Mesendoderm (in vitro differentiated cells): Measurements from ENCODE around the gene ANKRD44.

Experiments
- DNase-seq: peaks from one replicate; pipeline ENCODE4 v3.0.0; 2013
- H2AK5ac ChIP-seq: 2 replicates; pipeline ENCODE4 v1.6.1; 2013; ENCODE audit warnings: low read length, inconsistent platforms
- H2BK120ac ChIP-seq: 2 replicates; pipeline ENCODE4 v1.6.1; 2013; ENCODE audit warnings: low read depth, mild to moderate bottlenecking, low read length, moderate library complexity, mixed read lengths
- H2BK15ac ChIP-seq: replicated peaks from 2 replicates; pipeline ENCODE4 v1.6.1; 2013; ENCODE audit warnings: low read depth, mild to moderate bottlenecking, moderate library complexity
- H2BK5ac ChIP-seq: 2 replicates; pipeline ENCODE4 v1.6.1; 2013; ENCODE audit warnings: low read length, inconsistent platforms
- H3K18ac ChIP-seq: 2 replicates; pipeline ENCODE4 v1.6.1; 2013; ENCODE audit warnings: mild to moderate bottlenecking, low read length, mixed read lengths
- H3K23ac ChIP-seq: one replicate; pipeline ENCODE4 v1.6.1; 2013; ENCODE audit warnings: low read length
- H3K27ac ChIP-seq: 2 replicates; pipeline ENCODE4 v1.5.1; 2013; ENCODE audit warnings: low read depth, mild to moderate bottlenecking, inconsistent platforms, low read length, moderate library complexity
- H3K27me3 ChIP-seq: 2 replicates; pipeline ENCODE4 v1.6.1; 2013; ENCODE audit warnings: low read length, control low read depth, mild to moderate bottlenecking, inconsistent platforms; ENCODE audit not compliant: insufficient read depth, poor library complexity
- H3K36me3 ChIP-seq: 2 replicates; pipeline ENCODE4 v1.6.1; 2013; ENCODE audit warnings: low read length, inconsistent platforms; ENCODE audit not compliant: control insufficient read depth, insufficient read depth
- H3K4ac ChIP-seq: one replicate; pipeline ENCODE4 v1.6.1; 2013; ENCODE audit warnings: low read depth, mild to moderate bottlenecking, low read length, moderate library complexity
- H3K4me1 ChIP-seq: 2 replicates; pipeline ENCODE4 v1.6.1; 2013; ENCODE audit warnings: low read depth, low read length, inconsistent platforms; ENCODE audit not compliant: control insufficient read depth
- H3K4me2 ChIP-seq: 2 replicates; pipeline ENCODE4 v1.6.1; 2013; ENCODE audit warnings: low read length
- H3K4me3 ChIP-seq: 2 replicates; pipeline ENCODE4 v1.5.1; 2013; ENCODE audit warnings: mild to moderate bottlenecking, low read length
- H3K56ac ChIP-seq: one replicate; pipeline ENCODE4 v1.6.1; 2013; ENCODE audit warnings: low read length
- H3K79me1 ChIP-seq: 2 replicates; pipeline ENCODE4 v1.6.1; 2013; ENCODE audit warnings: low read length, inconsistent platforms
- H3K79me2 ChIP-seq: 2 replicates; pipeline ENCODE4 v1.6.1; 2013; ENCODE audit warnings: mild to moderate bottlenecking, low read length; ENCODE audit not compliant: control insufficient read depth, insufficient read depth
- H3K9ac ChIP-seq: 2 replicates; pipeline ENCODE4 v1.6.1; 2013; ENCODE audit warnings: low read length, inconsistent platforms
- H4K5ac ChIP-seq: one replicate; pipeline ENCODE4 v1.6.1; 2013; ENCODE audit warnings: low read length
- H4K8ac ChIP-seq: one replicate; pipeline ENCODE4 v1.6.1; 2013; ENCODE audit warnings: low read depth, mild to moderate bottlenecking, control low read depth, low read length, moderate library complexity
- WGBS: extraction: QIAGEN DNeasy Blood & Tissue Kit; methylation state at CpG from one replicate; pipeline ENCODE4 v1.1.7; 2013; ENCODE audit warnings: low lambda C conversion rate, missing lambda C conversion rate; ENCODE audit not compliant: insufficient coverage; ENCODE audit errors: extremely low coverage; 5-methylcytosine and 5-hydroxymethylcytosine counted together

Gene ANKRD44

GRCh38 chr2:197276156-197276555, 34.4 kb downstream of the ANKRD44 start:
- no peak overlapping the region for H3K4ac ChIP-seq
- H4K5ac ChIP-seq = no peak overlapping the region
- no peaks in the 10 kb centered on the region for H3K79me1 ChIP-seq
- H3K4me1 ChIP-seq = no peaks in the 10 kb centered on the region
- no peak overlapping the region for H3K18ac ChIP-seq
- no peak overlapping the region for H3K56ac ChIP-seq
- H3K9ac ChIP-seq = no peak overlapping the region
- H2BK120ac ChIP-seq = no peak overlapping the region
- no peak overlapping the region for H2BK15ac ChIP-seq
- DNase-seq = no peak
- H2BK5ac ChIP-seq = no peak overlapping the region
- no peaks in the 10 kb centered on the region for H3K79me2 ChIP-seq
- H2AK5ac ChIP-seq = no peak overlapping the region
- no peak overlapping the region for H4K8ac ChIP-seq
- H3K36me3 ChIP-seq = no peaks in the 10 kb centered on the region
- whole genome bisulfite sequencing = no CpG with 5 or more reads among the region's 2 CpGs
- no peak overlapping the region for H3K27ac ChIP-seq
- H3K4me2 ChIP-seq = no peak overlapping the region
- no peak overlapping the region for H3K4me3 ChIP-seq
- H3K27me3 ChIP-seq = no peaks in the 10 kb centered on the region
- no peak overlapping the region for H3K23ac ChIP-seq

- Histone ChIP-seq H3K4me3 (no peak overlapping the region), H4K8ac (no peak overlapping the region), H3K4ac (no peak overlapping the region), H3K27me3 (no peaks in the 10 kb centered on the region), H3K4me1 (no peaks in the 10 kb centered on the region), H3K79me2 (no peaks in the 10 kb centered on the region), H3K56ac (no peak overlapping the region), H3K27ac (no peak overlapping the region), H3K9ac (no peak overlapping the region), H2BK15ac (no peak overlapping the region), H4K5ac (no peak overlapping the region), H3K79me1 (no peaks in the 10 kb centered on the region), H3K4me2 (no peak overlapping the region), H2BK120ac (no peak overlapping the region), H3K18ac (no peak overlapping the region), H3K36me3 (no peaks in the 10 kb centered on the region), H3K23ac (no peak overlapping the region), H2BK5ac (no peak overlapping the region), H2AK5ac (no peak overlapping the region)
- DNase-seq = no peak
- no CpG with 5 or more reads among the region's 3 CpGs for WGBS
These were observed 35.6 kb downstream of the ANKRD44 start for GRCh38 chr2:197274937-197275336.

- Histone ChIP-seq H2BK120ac (no peak overlapping the region), H3K9ac (no peak overlapping the region), H3K18ac (no peak overlapping the region), H3K4me2 (no peak overlapping the region), H4K5ac (no peak overlapping the region), H3K4me3 (no peak overlapping the region), H3K4ac (no peak overlapping the region), H3K56ac (no peak overlapping the region), H3K79me1 (no peaks in the 10 kb centered on the region), H2BK5ac (no peak overlapping the region), H3K4me1 (no peaks in the 10 kb centered on the region), H3K23ac (no peak overlapping the region), H2AK5ac (no peak overlapping the region), H3K36me3 (no peaks in the 10 kb centered on the region), H3K79me2 (no peaks in the 10 kb centered on the region), H2BK15ac (no peak overlapping the region), H3K27me3 (no peaks in the 10 kb centered on the region), H3K27ac (no peak overlapping the region), H4K8ac (no peak overlapping the region)
- no CpG with 5 or more reads among the region's 6 CpGs for WGBS
- no peak for DNase-seq
These were observed 36.2 kb downstream of the ANKRD44 start for GRCh38 chr2:197274349-197274748.

- Histone ChIP-seq H3K4me1 (no peaks in the 10 kb centered on the region), H3K79me1 (no peaks in the 10 kb centered on the region), H4K8ac (no peak overlapping the region), H3K18ac (no peak overlapping the region), H2BK5ac (no peak overlapping the region), H3K36me3 (no peaks in the 10 kb centered on the region), H3K9ac (no peak overlapping the region), H3K27ac (no peak overlapping the region), H3K4me3 (no peak overlapping the region), H3K4me2 (no peak overlapping the region), H3K27me3 (no peaks in the 10 kb centered on the region), H4K5ac (no peak overlapping the region), H3K79me2 (no peaks in the 10 kb centered on the region), H2AK5ac (no peak overlapping the region), H3K4ac (no peak overlapping the region), H3K56ac (no peak overlapping the region), H3K23ac (no peak overlapping the region), H2BK15ac (no peak overlapping the region), H2BK120ac (no peak overlapping the region)
- DNase-seq = no peak
- no CpG with 5 or more reads among the region's 4 CpGs for WGBS
These were observed 37.1 kb downstream of the ANKRD44 start for GRCh38 chr2:197273485-197273884.

- no CpG with 5 or more reads among the region's 3 CpGs for WGBS
- Histone ChIP-seq H3K23ac (no peak overlapping the region), H2BK5ac (no peak overlapping the region), H3K79me1 (no peaks in the 10 kb centered on the region), H3K9ac (no peak overlapping the region), H3K79me2 (no peaks in the 10 kb centered on the region), H3K4me3 (no peak overlapping the region), H4K8ac (no peak overlapping the region), H3K4me2 (no peak overlapping the region), H2AK5ac (no peak overlapping the region), H3K27ac (no peak overlapping the region), H4K5ac (no peak overlapping the region), H2BK15ac (no peak overlapping the region), H3K27me3 (no peaks in the 10 kb centered on the region), H3K4ac (no peak overlapping the region), H3K36me3 (no peaks in the 10 kb centered on the region), H2BK120ac (no peak overlapping the region), H3K4me1 (no peaks in the 10 kb centered on the region), H3K56ac (no peak overlapping the region), H3K18ac (no peak overlapping the region)
- no peak for DNase-seq
These were observed 40.0 kb downstream of the ANKRD44 start for GRCh38 chr2:197270601-197271000.

GRCh38 chr2:197269815-197270214, 40.8 kb downstream of the ANKRD44 start:
- Histone ChIP-seq H3K4ac (no peak overlapping the region), H3K4me1 (no peaks in the 10 kb centered on the region), H3K4me3 (no peak overlapping the region), H3K4me2 (no peak overlapping the region), H3K23ac (no peak overlapping the region), H3K79me2 (no peaks in the 10 kb centered on the region), H3K36me3 (no peaks in the 10 kb centered on the region), H3K27me3 (no peaks in the 10 kb centered on the region), H3K56ac (no peak overlapping the region), H2BK120ac (no peak overlapping the region), H2BK5ac (no peak overlapping the region), H3K18ac (no peak overlapping the region), H2BK15ac (no peak overlapping the region), H2AK5ac (no peak overlapping the region), H3K79me1 (no peaks in the 10 kb centered on the region), H3K27ac (no peak overlapping the region), H4K5ac (no peak overlapping the region), H3K9ac (no peak overlapping the region), H4K8ac (no peak overlapping the region)
- no peak for DNase-seq
